Activated T-helper 17 cell treated with anti-CD3 and anti-CD28 coated beads, Interleukin-2, amount 50 U/mL, for 72 hours (primary cell): Measurements from ENCODE around the gene CDS1. TPM values are rescaled to one million over a fixed set of nuclear protein-coding genes. Genes with fewer than 3 reads are reported as not detected.
"Not testable (repeated sequence)": the region's sequence is repeated elsewhere in the genome, so short reads cannot be mapped to it uniquely, and the experiment has no call there.

Experiments used
- ATAC-seq: fragments of 150-1000 bp; cut with Tn5 transposase; replicated peaks from 2 replicates; pipeline ENCODE4 v1.10.0; 2021; ENCODE audit warnings: mild to moderate bottlenecking, moderate library complexity
- H3K27ac Mint-ChIP-seq: one replicate; pipeline ENCODE4 v1.8.0; 2022; ENCODE audit warnings: mixed read lengths
- H3K27me3 Mint-ChIP-seq: one replicate; pipeline ENCODE4 v1.8.0; 2022; ENCODE audit warnings: mixed read lengths
- H3K36me3 Mint-ChIP-seq: one replicate; pipeline ENCODE4 v1.8.0; 2022; ENCODE audit warnings: low read depth, mild to moderate bottlenecking, mixed read lengths
- H3K4me1 Mint-ChIP-seq: one replicate; pipeline ENCODE4 v1.8.0; 2022; ENCODE audit warnings: mixed read lengths
- H3K4me3 Mint-ChIP-seq: one replicate; pipeline ENCODE4 v1.8.0; 2022; ENCODE audit warnings: mild to moderate bottlenecking, mixed read lengths
- H3K9me3 Mint-ChIP-seq: one replicate; pipeline ENCODE4 v1.8.0; 2022; ENCODE audit warnings: mixed read lengths
- total RNA-seq, 2 donors: library from RNA; stranded (reverse); gene quantifications; one replicate each; pipeline ENCODE4 v1.2.3, GENCODE V29; 2022

CDS1 gene
- total RNA-seq, 2 donors from 2014 or later, result 0.15 to 0.16 TPM

GRCh38 chr4:84638092-84638491, 55.2 kb downstream of the CDS1 start:
- H3K36me3 Mint-ChIP-seq, result no peaks in the 10 kb centered on the region
- H3K9me3 Mint-ChIP-seq, result no peaks in the 10 kb centered on the region
- no peaks in the 10 kb centered on the region for H3K27me3 Mint-ChIP-seq
- H3K4me1 Mint-ChIP-seq, result no peaks in the 10 kb centered on the region
- H3K4me3 Mint-ChIP-seq, result no peak overlapping the region
- no peak overlapping the region for H3K27ac Mint-ChIP-seq
- ATAC-seq, result no peak

DNA sequence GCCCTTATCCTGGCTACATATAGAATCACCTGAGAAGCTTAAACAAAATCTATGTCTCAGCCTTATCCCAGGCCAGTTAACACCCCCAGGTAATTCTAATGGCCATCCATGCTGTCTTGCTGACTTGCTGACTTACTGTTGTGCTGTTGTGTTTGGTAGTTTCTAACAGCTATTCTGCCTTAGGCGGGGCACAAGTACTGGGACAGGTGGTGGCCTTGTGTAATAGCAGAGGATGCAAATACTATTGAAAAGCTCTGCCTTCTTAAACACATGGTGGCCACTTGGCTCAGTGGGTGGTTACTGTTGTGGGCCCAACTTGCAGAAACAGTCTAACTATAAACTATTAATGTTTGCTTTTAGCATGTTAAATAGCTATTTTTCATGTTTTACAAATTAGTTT, 56.2 kb downstream of the CDS1 start:
- Mint-ChIP-seq H3K4me3 (no peak overlapping the region), H3K27me3 (no peaks in the 10 kb centered on the region), H3K4me1 (no peaks in the 10 kb centered on the region), H3K36me3 (no peaks in the 10 kb centered on the region), H3K27ac (no peak overlapping the region), H3K9me3 (no peaks in the 10 kb centered on the region)
- no peak for ATAC-seq

DNA sequence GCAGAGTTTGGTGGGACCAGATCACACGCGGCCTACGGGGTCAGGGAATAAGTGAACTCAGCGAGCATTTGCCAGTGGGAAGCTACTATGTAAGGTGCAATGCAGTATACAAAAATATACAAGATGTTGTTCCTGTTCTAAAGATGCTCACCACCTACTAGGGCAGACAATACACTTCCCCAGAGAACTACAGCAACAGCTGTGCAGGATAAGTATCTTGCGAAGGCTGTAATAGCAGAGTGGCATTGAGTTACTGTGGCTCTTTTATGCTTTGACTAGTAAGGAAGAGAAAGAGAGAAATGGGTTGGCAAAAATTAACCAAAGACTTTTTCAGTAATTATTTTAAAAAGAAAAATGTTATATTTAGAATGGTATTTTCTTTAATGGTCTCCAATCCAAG, 61.2 kb downstream of the CDS1 start:
- no peak overlapping the region for H3K27ac Mint-ChIP-seq
- H3K36me3 Mint-ChIP-seq, result no peaks in the 10 kb centered on the region
- no peaks in the 10 kb centered on the region for H3K27me3 Mint-ChIP-seq
- H3K4me3 Mint-ChIP-seq, result no peak overlapping the region
- ATAC-seq, result no peak
- H3K4me1 Mint-ChIP-seq, result no peaks in the 10 kb centered on the region
- H3K9me3 Mint-ChIP-seq, result no peaks in the 10 kb centered on the region

GRCh38 chr4:84647312-84647884, 64.5 kb downstream of the CDS1 start:
- no peaks in the 10 kb centered on the region for H3K36me3 Mint-ChIP-seq
- no peak overlapping the region for H3K27ac Mint-ChIP-seq
- no peaks in the 10 kb centered on the region for H3K27me3 Mint-ChIP-seq
- ATAC-seq, result no peak
- H3K9me3 Mint-ChIP-seq, result no peaks in the 10 kb centered on the region
- no peak overlapping the region for H3K4me3 Mint-ChIP-seq
- H3K4me1 Mint-ChIP-seq, result no peaks in the 10 kb centered on the region

DNA sequence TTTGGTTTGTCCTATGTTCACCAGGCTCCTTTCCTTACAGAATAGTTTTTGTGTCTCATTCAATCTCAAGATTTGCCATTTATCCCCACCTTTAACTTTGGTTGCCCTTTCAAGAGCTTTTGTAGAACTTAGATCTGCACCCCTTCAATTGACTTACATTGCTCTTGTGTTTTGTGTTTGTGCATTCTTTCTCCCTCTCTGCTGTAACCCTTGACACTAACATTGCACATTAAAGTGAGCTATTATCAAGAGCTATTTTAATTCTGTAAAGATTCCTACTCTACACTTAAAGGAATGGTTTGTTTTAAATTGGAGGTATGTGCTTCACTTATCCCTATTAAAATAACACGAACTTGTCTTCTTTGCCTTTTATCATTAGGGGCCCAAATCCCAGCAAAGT, 65.3 kb downstream of the CDS1 start:
- Mint-ChIP-seq H3K36me3 (no peaks in the 10 kb centered on the region), H3K4me1 (no peaks in the 10 kb centered on the region), H3K27me3 (no peaks in the 10 kb centered on the region), H3K4me3 (no peak overlapping the region), H3K9me3 (no peaks in the 10 kb centered on the region), H3K27ac (no peak overlapping the region)
- no peak for ATAC-seq

DNA sequence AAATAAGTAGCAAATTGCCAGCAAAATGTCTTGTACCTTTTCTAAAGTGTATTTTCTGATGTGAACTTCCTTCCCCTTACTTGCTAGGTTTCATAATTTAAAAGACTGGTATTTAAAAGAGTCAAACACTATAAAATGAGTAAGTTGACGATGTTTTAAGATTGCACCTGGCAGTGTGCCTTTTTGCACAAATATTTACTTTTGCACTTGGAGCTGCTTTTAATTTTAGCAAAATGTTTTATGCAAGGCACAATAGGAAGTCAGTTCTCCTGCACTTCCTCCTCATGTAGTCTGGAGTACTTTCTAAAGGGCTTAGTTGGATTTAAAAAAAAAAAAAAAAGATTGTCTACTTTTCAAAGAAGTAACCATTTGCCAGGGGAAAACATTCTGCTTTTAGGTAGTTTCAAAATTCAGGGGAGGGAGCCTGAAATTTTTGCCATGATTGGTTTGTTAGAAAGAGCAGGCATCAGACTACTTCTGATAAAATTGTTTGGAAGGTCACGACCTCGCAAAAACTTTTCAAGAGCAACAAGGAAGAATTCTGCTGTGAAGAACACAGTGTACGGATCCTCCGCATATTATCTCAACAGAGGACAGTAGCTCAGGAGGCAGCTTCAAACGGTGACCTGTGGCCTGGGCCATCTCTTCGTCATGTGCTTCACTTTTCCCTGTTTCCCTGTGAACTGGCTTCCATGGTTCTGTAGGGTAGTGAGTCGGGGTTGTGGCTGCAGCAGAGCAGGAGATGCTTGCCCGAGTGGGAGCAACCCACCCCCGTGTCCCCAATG, 66.1 kb downstream of the CDS1 start:
- Mint-ChIP-seq H3K36me3 (no peaks in the 10 kb centered on the region), H3K4me3 (no peak overlapping the region), H3K27me3 (no peaks in the 10 kb centered on the region), H3K9me3 (no peaks in the 10 kb centered on the region), H3K27ac (no peak overlapping the region), H3K4me1 (no peaks in the 10 kb centered on the region)
- ATAC-seq, result no peak

- H3K4me3 Mint-ChIP-seq, result no peak overlapping the region
- H3K27me3 Mint-ChIP-seq, result no peaks in the 10 kb centered on the region
- H3K27ac Mint-ChIP-seq, result no peak overlapping the region
- peaks cover 2% of the 10 kb centered on the region for H3K9me3 Mint-ChIP-seq
- no peaks in the 10 kb centered on the region for H3K36me3 Mint-ChIP-seq
- ATAC-seq, result no peak
- H3K4me1 Mint-ChIP-seq, result no peaks in the 10 kb centered on the region
Measured at GRCh38 chr4:84651499-84651898, 68.6 kb downstream of the CDS1 start.

- Mint-ChIP-seq H3K27ac (no peak overlapping the region), H3K27me3 (no peaks in the 10 kb centered on the region), H3K9me3 (peaks cover 4% of the 10 kb centered on the region), H3K4me1 (no peaks in the 10 kb centered on the region), H3K36me3 (no peaks in the 10 kb centered on the region), H3K4me3 (no peak overlapping the region)
- ATAC-seq, result no peak
Measured at GRCh38 chr4:84652478-84652877, 69.6 kb downstream of the CDS1 start.

GRCh38 chr4:84660606-84661005, 77.7 kb downstream of the CDS1 start:
- H3K36me3 Mint-ChIP-seq, result no peaks in the 10 kb centered on the region
- no peaks in the 10 kb centered on the region for H3K4me1 Mint-ChIP-seq
- no peak overlapping the region for H3K27ac Mint-ChIP-seq
- no peaks in the 10 kb centered on the region for H3K27me3 Mint-ChIP-seq
- ATAC-seq, result no peak
- no peak overlapping the region for H3K4me3 Mint-ChIP-seq
- H3K9me3 Mint-ChIP-seq, result peaks cover 4% of the 10 kb centered on the region

DNA sequence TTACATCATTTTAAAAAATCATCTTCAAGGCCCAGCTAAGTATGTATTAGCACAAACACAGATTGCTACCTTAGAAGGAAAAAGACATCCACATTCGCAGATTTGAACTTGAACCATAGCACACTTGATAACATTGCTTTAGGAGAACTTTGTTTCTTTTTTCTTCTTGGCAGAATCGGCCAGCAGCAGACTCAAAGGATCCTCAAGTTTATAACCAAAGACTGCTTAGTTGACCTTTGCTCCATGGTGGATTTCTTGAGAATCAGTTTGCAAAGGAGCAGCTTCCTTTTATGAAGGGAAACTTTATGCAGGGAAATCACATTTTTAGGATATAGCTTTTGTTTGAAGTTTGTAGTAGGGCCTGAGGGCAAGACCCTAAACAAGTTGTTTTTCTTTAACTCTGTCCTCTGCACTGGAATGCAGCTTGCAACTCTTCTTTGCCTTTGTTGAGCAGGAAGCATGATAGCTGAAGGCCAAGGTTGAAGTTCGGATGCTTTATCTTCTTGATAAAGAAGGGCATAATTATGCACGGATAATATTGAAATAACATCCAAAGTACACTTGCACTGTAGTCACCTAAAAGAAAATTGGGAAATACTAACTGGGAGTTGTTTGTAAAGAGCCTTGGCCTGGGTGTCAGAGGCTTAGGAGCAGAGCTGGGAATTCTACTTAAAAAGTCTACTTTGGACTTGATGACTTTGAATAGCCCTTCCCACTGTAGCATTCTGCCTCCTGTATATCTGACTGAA, 78.4 kb downstream of the CDS1 start:
- no peak for ATAC-seq
- H3K27ac Mint-ChIP-seq, result no peak overlapping the region

DNA sequence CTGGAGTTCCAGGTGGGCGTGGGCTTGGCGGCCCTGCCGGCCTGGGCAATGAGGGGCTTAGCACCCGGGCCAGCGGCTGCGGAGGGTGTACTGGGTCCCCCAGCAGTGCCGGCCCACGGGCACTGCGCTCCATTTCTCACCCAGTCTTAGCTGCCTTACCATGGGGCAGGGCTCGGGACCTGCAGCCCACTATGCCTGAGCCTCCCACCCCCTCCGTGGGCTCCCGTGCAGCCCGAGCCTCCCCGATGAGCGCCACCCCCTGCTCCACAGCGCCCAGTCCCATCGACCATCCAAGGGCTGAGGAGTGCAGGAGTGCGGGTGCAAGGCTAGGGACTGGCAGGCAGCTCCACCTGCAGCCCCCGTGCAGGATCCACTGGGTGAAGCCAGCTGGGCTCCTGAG, 81.8 kb downstream of the CDS1 start:
- H3K4me1 Mint-ChIP-seq, result not testable (repeated sequence)

More for the DNA sequence above, 78.4 kb downstream of the CDS1 start:
- H3K36me3 Mint-ChIP-seq, result no peaks in the 10 kb centered on the region
- H3K27me3 Mint-ChIP-seq, result no peaks in the 10 kb centered on the region
- no peak overlapping the region for H3K4me3 Mint-ChIP-seq
- H3K4me1 Mint-ChIP-seq, result no peaks in the 10 kb centered on the region
- peaks cover 3% of the 10 kb centered on the region for H3K9me3 Mint-ChIP-seq

DNA sequence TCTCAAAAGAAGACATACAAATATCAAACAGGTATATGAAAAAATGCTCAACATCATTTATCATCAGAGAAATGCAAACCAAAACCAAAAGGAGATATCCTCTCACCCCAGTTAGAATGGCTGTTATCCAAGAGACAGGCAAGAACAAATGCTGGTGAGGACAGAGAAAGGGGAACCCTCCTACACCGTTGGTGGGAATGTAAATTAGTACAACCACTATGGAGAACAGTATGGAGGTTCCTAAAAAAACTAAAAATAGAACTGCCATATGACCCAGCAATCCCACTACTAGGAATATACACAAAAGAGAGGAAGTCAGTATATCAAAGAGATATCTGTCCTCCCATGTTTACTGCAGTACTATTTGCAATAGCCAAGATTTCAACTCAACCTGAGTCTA, 83.5 kb downstream of the CDS1 start:
- H3K27me3 Mint-ChIP-seq, result no peaks in the 10 kb centered on the region
- no peak overlapping the region for H3K4me3 Mint-ChIP-seq
- H3K36me3 Mint-ChIP-seq, result no peaks in the 10 kb centered on the region
- no peaks in the 10 kb centered on the region for H3K9me3 Mint-ChIP-seq
- no peaks in the 10 kb centered on the region for H3K4me1 Mint-ChIP-seq
- H3K27ac Mint-ChIP-seq, result no peak overlapping the region
- no peak for ATAC-seq

More for the DNA sequence above, 81.8 kb downstream of the CDS1 start:
- H3K9me3 Mint-ChIP-seq, H3K36me3 Mint-ChIP-seq, H3K4me3 Mint-ChIP-seq, H3K27ac Mint-ChIP-seq, H3K27me3 Mint-ChIP-seq, ATAC-seq: not testable (repeated sequence)

DNA sequence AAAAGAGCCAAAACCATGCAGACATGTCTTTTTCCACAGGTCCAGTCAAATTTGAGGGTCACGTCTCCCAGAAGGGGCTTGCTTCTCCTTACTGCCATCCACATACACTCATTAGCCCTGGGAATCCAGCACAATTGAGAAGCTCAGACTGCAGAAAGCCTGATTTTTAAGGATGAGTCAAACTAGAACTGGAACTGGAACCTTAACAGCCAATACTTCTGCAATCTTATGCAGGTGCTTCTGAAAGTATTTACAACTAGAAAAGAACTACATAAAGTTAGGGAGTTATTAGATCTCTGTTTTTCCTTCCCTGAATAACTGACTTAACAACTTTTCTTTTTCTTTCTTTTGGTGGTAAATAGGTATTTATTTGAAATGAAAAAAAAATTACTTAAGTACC, 86.3 kb downstream of the CDS1 start:
- no peaks in the 10 kb centered on the region for H3K9me3 Mint-ChIP-seq
- no peak overlapping the region for H3K4me3 Mint-ChIP-seq
- H3K4me1 Mint-ChIP-seq, result no peaks in the 10 kb centered on the region
- H3K27me3 Mint-ChIP-seq, result no peaks in the 10 kb centered on the region
- no peaks in the 10 kb centered on the region for H3K36me3 Mint-ChIP-seq
- no peak overlapping the region for H3K27ac Mint-ChIP-seq
- ATAC-seq, result no peak

DNA sequence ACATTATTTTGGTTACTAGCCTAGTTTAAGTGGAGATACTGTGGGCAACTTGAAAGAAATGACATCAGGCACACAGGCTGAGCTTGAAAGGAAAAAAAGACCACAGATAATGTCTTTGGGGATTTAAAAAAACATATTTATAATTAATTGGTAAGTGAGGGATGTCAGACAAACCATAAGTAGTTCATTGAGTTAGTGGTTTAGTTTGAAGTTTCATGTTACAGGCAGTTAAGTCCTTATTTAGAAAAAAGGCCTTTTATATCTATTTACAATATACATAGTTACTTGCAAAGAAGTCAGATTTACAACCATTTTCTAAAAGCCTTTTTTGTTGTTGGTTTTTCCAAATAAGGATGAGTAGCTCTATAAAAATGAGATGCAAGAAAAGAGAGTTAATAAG, 89.2 kb downstream of the CDS1 start:
- Mint-ChIP-seq H3K4me1 (no peaks in the 10 kb centered on the region), H3K36me3 (no peaks in the 10 kb centered on the region), H3K27ac (no peak overlapping the region), H3K4me3 (no peak overlapping the region), H3K27me3 (no peaks in the 10 kb centered on the region), H3K9me3 (no peaks in the 10 kb centered on the region)
- ATAC-seq, result no peak
